Right lobe of liver (tissue), 6 donors: ENCODE results near the gene ZNF627. TPM values are rescaled to one million over a fixed set of nuclear protein-coding genes. Genes with fewer than 3 reads are reported as not detected.
A peak's percentile ranks its signal among the peaks of the same experiment; 100 is the strongest.

ENCODE experiments used
- ATAC-seq, 4 donors: fragments of 200-7000 bp; cut with Tn5 transposase; one replicate each; pipeline ENCODE4 v1.9.1; 2020; ENCODE audit warnings: mild to moderate bottlenecking in 4 of 4, moderate library complexity in 4 of 4
- DNase-seq, 3 donors: peaks; one replicate each; pipeline ENCODE4 v3.0.0-alpha.2; 2020
- H3K27ac ChIP-seq, 3 donors: fragments of 200-600 bp; one replicate each; pipeline ENCODE4 v1.8.0; 2022
- H3K27me3 ChIP-seq, 2 donors: fragments of 200-600 bp; one replicate each; pipeline ENCODE4 v1.8.0; 2022
- H3K36me3 ChIP-seq, 4 donors: fragments of 200-600 bp; sonication (generic) in 1 of 4; one replicate each; pipeline versions ENCODE4 v1.5.1 to v1.8.0; 2017 to 2022; ENCODE audit warnings: control low read depth in 1 of 4
- H3K4me1 ChIP-seq, 4 donors: fragments of 200-600 bp; sonication (generic) in 1 of 4; one replicate each; pipeline versions ENCODE4 v1.5.1 to v1.8.0; 2017 to 2022; ENCODE audit warnings: control low read depth in 1 of 4
- H3K4me3 ChIP-seq, 3 donors: fragments of 200-600 bp; one replicate each; pipeline ENCODE4 v1.8.0; 2022
- H3K9me3 ChIP-seq, 4 donors: fragments of 200-600 bp; sonication (generic) in 1 of 4; one replicate each; pipeline versions ENCODE4 v1.5.1 to v1.8.0; 2017 to 2022; ENCODE audit warnings: control low read depth in 1 of 4
- POLR2A ChIP-seq: fragments of 450-650 bp; IDR thresholded peaks from one replicate; pipeline ENCODE4 v1.6.1; 2017; ENCODE audit warnings: antibody characterized with exemption, mild to moderate bottlenecking
- WGBS: methylation state at CpG from one replicate; pipeline ENCODE4 v1.1.6; 2018; ENCODE audit warnings: low coverage, low lambda C conversion rate; ENCODE audit not compliant: insufficient coverage; ENCODE audit errors: missing lambda C conversion rate; 5-methylcytosine and 5-hydroxymethylcytosine counted together
- intact Hi-C, 2 donors: fragments of 100-400 bp; cut with DNase I; formaldehyde crosslinking; loops; one replicate each; pipeline versions ENCODE4 v1.11.2 to v1.14.1; 2022
- long read RNA-seq: library from polyadenylated mRNA; unstranded; transcript quantifications from one replicate; pipeline ENCODE4 v2.0.0, GENCODE V29; 2019
- total RNA-seq, 6 experiments: library from RNA; depleted of rRNA in 2 of 6; stranded (reverse); fragments of >200 nt in 2 of 6; fragmentation: NEBNext Ultra II Directional in 3 of 6; extraction: Animal tissue kit (Norgen Biotek cat#: 25700) in 3 of 6; gene quantifications; one replicate each; pipeline versions ENCODE4 v1.1.0 to v1.2.4, GENCODE V29; 2016 to 2023
- TF ChIP-seq, protein P1 (sequence below), 4 donors: fragments of 200-600 bp in 3 of 4; fragments of 450-650 bp in 1 of 4; IDR thresholded peaks; one replicate each; pipeline versions ENCODE4 v1.5.1 to v1.8.0; 2016 to 2022; ENCODE audit warnings: antibody characterized with exemption in 4 of 4, mild to moderate bottlenecking in 2 of 4
- donor health status: DM: no; HTN: yes; CAD: no.
- donor health status: DM: no; HTN: no; CAD: no.
- donor health status: DM: no; HTN: no; CAD: no.
- donor health status: DM: no; HTN: yes; CAD: no.
- donor health status: DM: no; HTN: yes; CAD: no.

Gene ZNF627
- total RNA-seq: 1 to 10 TPM; 2.7 to 5.4 (median 4.6) TPM
- long read RNA-seq, partial matches to known transcripts: 0 of 1 reads
- long read RNA-seq, other reads (novel, unspliced or antisense): 0 of 1 reads

DNA sequence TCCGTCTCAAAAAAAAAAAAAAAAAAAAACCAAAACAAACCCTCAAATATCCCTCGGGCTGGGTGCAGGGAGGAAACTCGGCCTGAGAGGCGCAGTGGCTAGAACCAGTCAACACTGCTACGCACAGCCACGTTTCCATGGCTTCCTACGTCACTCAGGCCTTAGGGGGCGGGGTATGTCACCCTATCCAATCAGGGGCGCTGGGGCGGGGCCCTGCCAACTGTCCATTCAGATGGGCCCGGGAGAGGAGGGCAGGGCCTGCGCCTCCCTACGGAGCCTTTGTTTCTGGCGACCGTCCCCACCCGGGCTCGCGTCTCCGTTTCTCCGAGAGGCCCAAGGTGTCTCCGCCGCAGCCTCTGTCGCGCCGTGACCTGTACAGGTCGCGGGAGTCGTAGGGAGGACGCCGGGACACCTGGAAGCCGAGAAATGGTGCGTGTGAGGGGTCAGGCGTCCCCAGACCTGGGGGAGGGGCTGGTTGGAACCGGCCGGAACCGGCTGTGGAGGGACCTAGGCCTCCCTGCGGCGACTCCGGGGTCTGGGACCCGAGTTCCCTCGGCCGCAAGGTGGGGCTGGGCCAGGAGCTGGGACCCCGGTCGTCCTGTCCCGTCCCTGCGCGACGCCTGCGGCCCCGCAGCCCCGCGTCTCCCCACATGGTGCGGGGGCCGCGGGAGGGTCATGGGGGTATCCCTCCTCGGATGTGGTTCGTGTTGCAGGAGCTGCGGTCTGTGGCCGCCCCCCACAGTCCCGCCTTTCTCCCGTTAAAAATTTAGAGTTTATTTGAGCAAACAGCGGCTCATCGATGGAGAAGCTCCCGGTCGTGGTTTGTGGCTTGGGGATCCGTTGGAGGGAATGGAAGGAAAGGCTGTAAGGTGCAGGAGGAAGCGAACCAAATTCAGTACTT, at the start of gene ZNF627:
Gene ZNF627, plus strand, starts transcription at position 282 of the 901 bp plus-strand sequence. Its CDS starts 145 bp downstream, at position 427.
- WGBS: under 1% methylated on average over 24 of the region's 67 CpGs
- intact Hi-C loops: no loop called here
- peak; percentile 96 for TF ChIP-seq POLR2A
- TF ChIP-seq, protein P1, sequence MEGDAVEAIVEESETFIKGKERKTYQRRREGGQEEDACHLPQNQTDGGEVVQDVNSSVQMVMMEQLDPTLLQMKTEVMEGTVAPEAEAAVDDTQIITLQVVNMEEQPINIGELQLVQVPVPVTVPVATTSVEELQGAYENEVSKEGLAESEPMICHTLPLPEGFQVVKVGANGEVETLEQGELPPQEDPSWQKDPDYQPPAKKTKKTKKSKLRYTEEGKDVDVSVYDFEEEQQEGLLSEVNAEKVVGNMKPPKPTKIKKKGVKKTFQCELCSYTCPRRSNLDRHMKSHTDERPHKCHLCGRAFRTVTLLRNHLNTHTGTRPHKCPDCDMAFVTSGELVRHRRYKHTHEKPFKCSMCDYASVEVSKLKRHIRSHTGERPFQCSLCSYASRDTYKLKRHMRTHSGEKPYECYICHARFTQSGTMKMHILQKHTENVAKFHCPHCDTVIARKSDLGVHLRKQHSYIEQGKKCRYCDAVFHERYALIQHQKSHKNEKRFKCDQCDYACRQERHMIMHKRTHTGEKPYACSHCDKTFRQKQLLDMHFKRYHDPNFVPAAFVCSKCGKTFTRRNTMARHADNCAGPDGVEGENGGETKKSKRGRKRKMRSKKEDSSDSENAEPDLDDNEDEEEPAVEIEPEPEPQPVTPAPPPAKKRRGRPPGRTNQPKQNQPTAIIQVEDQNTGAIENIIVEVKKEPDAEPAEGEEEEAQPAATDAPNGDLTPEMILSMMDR (IDR thresholded peaks at IDR 0.05): peak; percentile 20 to 35 (median 26)
- Histone ChIP-seq H3K9me3 (no peaks in the 10 kb centered on the region), H3K4me3 (peak within 1 kb of the TSS; percentile 79 to 97 (median 93)), H3K27me3 (no peaks in the 10 kb centered on the region), H3K36me3 (no peaks in the 10 kb centered on the region), H3K4me1 (peaks cover 0 to 11% (median 0%) of the 10 kb centered on the region in 4 donors), H3K27ac (peak within 1 kb of the TSS; percentile 87 to 99 (median 95))
- peak; percentile 99 to 100 (median 100) for ATAC-seq
- peak; percentile 99 for DNase-seq

DNA sequence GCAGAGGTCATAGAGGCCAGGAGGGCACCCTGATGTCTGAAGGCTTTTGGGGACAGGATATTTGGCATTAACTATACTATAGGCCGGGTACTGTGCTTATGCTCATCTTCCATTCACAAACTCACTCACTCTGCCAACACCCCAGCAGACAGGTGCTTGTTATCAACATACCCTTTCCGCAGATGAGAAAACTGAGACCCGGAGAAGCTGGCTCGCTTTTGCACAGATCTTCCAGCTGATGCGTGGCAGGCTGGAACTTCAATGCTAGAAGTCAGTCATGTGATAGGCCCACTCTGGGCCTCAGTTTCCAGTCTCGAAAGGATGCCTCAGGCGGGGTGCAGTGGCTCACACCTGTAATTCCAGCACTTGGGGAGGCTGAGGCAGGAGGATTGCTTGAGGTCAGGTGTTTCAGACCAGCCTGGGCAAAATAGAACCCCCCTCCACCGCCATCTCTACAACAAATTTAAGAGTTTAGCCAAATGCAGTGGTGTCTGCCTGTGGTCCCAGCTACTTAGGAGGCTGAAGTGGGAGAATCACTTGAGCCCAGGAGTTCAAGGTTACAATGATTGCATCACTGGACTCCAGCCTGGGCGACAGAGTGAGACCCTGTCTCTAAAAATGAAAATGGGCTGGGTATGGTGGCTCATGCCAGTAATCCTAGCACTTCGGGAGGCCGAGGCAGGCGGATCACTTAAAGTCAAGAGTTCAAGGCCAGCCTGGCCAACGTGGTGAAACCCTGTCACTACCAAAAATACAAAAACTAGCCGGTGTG, 49.2 kb upstream of the ZNF627 start:
- Histone ChIP-seq H3K4me3 (no peak overlapping the region), H3K27me3 (no peaks in the 10 kb centered on the region), H3K27ac (no peak overlapping the region), H3K4me1 (no peaks in the 10 kb centered on the region), H3K9me3 (no peaks in the 10 kb centered on the region), H3K36me3 (peaks cover 0 to 4% (median 2%) of the 10 kb centered on the region in 4 donors)
- TF ChIP-seq POLR2A: no peak
- TF ChIP-seq, protein P1 (IDR thresholded peaks at IDR 0.05): no peak
- intact Hi-C loops: no loop called here
- DNase-seq: no peak
- ATAC-seq: no peak
- 51% methylated on average over 5 of the region's 14 CpGs for WGBS

DNA sequence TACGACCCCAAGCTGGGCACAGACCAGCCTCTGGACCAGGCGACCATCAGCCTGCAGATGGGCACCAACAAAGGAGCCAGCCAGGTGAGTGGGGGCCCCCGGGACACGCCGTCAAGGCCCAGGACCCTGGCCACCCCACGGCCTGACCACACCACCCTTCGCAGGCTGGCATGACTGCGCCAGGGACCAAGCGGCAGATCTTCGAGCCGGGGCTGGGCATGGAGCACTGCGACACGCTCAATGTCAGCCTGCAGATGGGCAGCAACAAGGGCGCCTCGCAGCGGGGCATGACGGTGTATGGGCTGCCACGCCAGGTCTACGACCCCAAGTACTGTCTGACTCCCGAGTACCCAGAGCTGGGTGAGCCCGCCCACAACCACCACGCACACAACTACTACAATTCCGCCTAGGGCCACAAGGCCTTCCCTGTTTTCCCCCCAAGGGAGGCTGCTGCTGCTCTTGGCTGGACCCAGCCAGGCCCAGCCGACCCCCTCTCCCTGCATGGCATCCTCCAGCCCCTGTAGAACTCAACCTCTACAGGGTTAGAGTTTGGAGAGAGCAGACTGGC, 47.8 kb upstream of the ZNF627 start:
- intact Hi-C loops: no loop called here
- no peaks in the 10 kb centered on the region for H3K27me3 ChIP-seq
- H3K36me3 ChIP-seq: peaks cover 0 to 9% (median 5%) of the 10 kb centered on the region in 4 donors
- WGBS: 76% methylated on average over 3 of the region's 24 CpGs
- DNase-seq (no peak), ATAC-seq (no peak)
- H3K4me1 ChIP-seq: no peaks in the 10 kb centered on the region
- no peak for TF ChIP-seq POLR2A
- TF ChIP-seq, protein P1 (IDR thresholded peaks at IDR 0.05): no peak
- no peak overlapping the region for H3K27ac ChIP-seq
- H3K4me3 ChIP-seq: no peak overlapping the region
- no peaks in the 10 kb centered on the region for H3K9me3 ChIP-seq

DNA sequence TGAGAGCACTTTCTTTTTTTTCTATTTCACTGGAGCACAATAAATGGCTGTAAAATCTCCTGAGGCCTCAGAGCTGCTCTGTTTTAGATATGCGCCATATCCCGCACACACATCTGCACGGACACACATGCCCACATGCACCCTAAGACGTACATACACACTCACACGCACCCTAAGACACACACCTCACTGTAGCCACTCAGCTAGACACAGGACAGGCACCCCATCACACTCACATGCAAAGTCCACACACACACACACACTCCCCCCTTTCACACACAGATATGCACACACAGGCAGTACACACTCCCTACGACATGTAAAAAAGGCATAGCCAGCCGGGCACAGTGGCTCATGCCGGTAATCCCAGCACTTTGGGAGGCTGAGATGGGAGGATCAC, 47.0 kb upstream of the ZNF627 start:
- H3K4me3 ChIP-seq: no peak overlapping the region
- intact Hi-C loops: no loop called here
- no peaks in the 10 kb centered on the region for H3K27me3 ChIP-seq
- no peaks in the 10 kb centered on the region for H3K4me1 ChIP-seq
- DNase-seq: no peak
- no peak for ATAC-seq
- no peak for TF ChIP-seq POLR2A
- TF ChIP-seq, protein P1 (IDR thresholded peaks at IDR 0.05): no peak
- no peaks in the 10 kb centered on the region for H3K9me3 ChIP-seq
- WGBS: 96% methylated on average over 8 of the region's 8 CpGs
- H3K27ac ChIP-seq: no peak overlapping the region
- H3K36me3 ChIP-seq: peaks cover 0 to 9% (median 5%) of the 10 kb centered on the region in 4 donors
